Kidney (tissue), 14 donors: ENCODE measurements around the gene WDR81. TPM values are rescaled to one million over a fixed set of nuclear protein-coding genes. Genes with fewer than 3 reads are reported as not detected.
"Not testable (repeated sequence)": the region's sequence is repeated elsewhere in the genome, so short reads cannot be mapped to it uniquely, and the experiment has no call there.

Experiments
- DNase-seq, 5 donors: peaks; one replicate each; pipeline ENCODE4 v3.0.0-alpha.2; 2013 to 2020
- FAIRE-seq: peaks from 2 replicates; lab custom pipeline; 2012; peaks lifted over from hg19 to GRCh38; lab: Jason Lieb, UNC
- H3K27ac ChIP-seq, 2 donors: one replicate each; pipeline ENCODE4 v1.7.0; 2013; ENCODE audit warnings: low read depth in 2 of 2, low read length in 2 of 2, inconsistent platforms in 1 of 2
- H3K27me3 ChIP-seq: one replicate; pipeline ENCODE4 v1.7.1; 2013; ENCODE audit warnings: low read length, inconsistent platforms; ENCODE audit not compliant: control insufficient read depth, insufficient read depth
- H3K36me3 ChIP-seq, 3 donors: one replicate each; pipeline versions ENCODE4 v1.7.0 to v1.7.1; 2013; ENCODE audit warnings: low read length in 3 of 3, control low read depth in 1 of 3, inconsistent platforms in 1 of 3; ENCODE audit not compliant: insufficient read depth in 3 of 3, control insufficient read depth in 2 of 3
- H3K4me1 ChIP-seq, 3 donors: one replicate each; pipeline versions ENCODE4 v1.7.0 to v1.7.1; 2013; ENCODE audit warnings: low read length in 3 of 3, inconsistent platforms in 1 of 3, low read depth in 1 of 3; ENCODE audit not compliant: control insufficient read depth in 2 of 3, insufficient read depth in 2 of 3
- H3K4me3 ChIP-seq, 3 donors: one replicate each; pipeline versions ENCODE4 v1.7.0 to v1.8.1; 2013; ENCODE audit warnings: low read length in 3 of 3, control low read depth in 1 of 3, inconsistent platforms in 1 of 3
- H3K9ac ChIP-seq, 3 donors: one replicate each; pipeline versions ENCODE4 v1.7.0 to v1.7.1; 2013; ENCODE audit warnings: low read length in 3 of 3, control low read depth in 1 of 3, inconsistent platforms in 1 of 3
- H3K9me3 ChIP-seq, 3 donors: one replicate each; pipeline versions ENCODE4 v1.7.0 to v1.7.1; 2013; ENCODE audit warnings: low read length in 3 of 3, control low read depth in 1 of 3, inconsistent platforms in 1 of 3; ENCODE audit not compliant: control insufficient read depth in 2 of 3, insufficient read depth in 1 of 3
- CTCF ChIP-seq: IDR thresholded peaks from 3 replicates; pipeline ENCODE4 v1.5.1; 2012; ENCODE audit warnings: mild to moderate bottlenecking, moderate library complexity, borderline replicate concordance; ENCODE audit not compliant: insufficient read depth; ENCODE audit errors: extremely low read depth
- intact Hi-C: fragments of 100-400 bp; cut with DNase I; formaldehyde crosslinking; loops from one replicate; pipeline ENCODE4 v1.11.1; 2022
- polyA plus RNA-seq: library from polyadenylated mRNA; stranded (reverse); fragments of 350-450 nt; fragmentation: Illumina TruSeq; extraction: RNeasy Lipid Tissue Mini Kit (QIAGEN cat#74804); gene quantifications from one replicate; pipeline ENCODE4 v1.2.3, GENCODE V29; 2014; ENCODE audit warnings: low read depth, low replicate concordance; ENCODE audit not compliant: insufficient read depth
- total RNA-seq: library from RNA; stranded (reverse); fragmentation: NEBNext Ultra II Directional; extraction: Animal tissue kit (Norgen Biotek cat#: 25700); gene quantifications from one replicate; pipeline ENCODE4 v1.2.1, GENCODE V29; 2021
- donor health status: control.
- donor health status: control.
- donor health status: control.
- donor health status: control.
- donor health status: control.
- donor health status: DM: yes; HTN: yes; CAD: no.
- donor health status: Normal renal cell carcinoma (clear cell type).

WDR81 gene
- total and polyA plus RNA-seq, 2 donors from 2014 or later = 16.1 to 28.5 TPM

- peak in 3 of 5 donors; percentile 31 to 85 (median 68) for DNase-seq
- FAIRE-seq = no peak
- Histone ChIP-seq H3K27ac (peak overlapping the region; percentile 11 to 16), H3K9ac (no peak overlapping the region), H3K4me3 (no peak overlapping the region), H3K36me3 (no peaks in the 10 kb centered on the region), H3K27me3 (no peaks in the 10 kb centered on the region), H3K4me1 (peaks cover 0 to 6% (median 4%) of the 10 kb centered on the region in 3 donors), H3K9me3 (no peaks in the 10 kb centered on the region)
- no peak for TF ChIP-seq CTCF
- intact Hi-C loops = no loop called here
Observed at GRCh38 chr17:1764284-1764683, 39.8 kb downstream of the WDR81 start.

- not testable (repeated sequence) for FAIRE-seq, H3K9ac ChIP-seq
- H3K27ac ChIP-seq = peak overlapping the region in 1 of 2 donors; percentile 11
Observed at GRCh38 chr17:1764705-1765104, 40.2 kb downstream of the WDR81 start.

GRCh38 chr17:1765576-1765975, 41.1 kb downstream of the WDR81 start:
- FAIRE-seq = no peak
- Histone ChIP-seq H3K36me3 (no peaks in the 10 kb centered on the region), H3K27ac (no peak overlapping the region), H3K27me3 (no peaks in the 10 kb centered on the region), H3K9me3 (no peaks in the 10 kb centered on the region), H3K9ac (no peak overlapping the region), H3K4me3 (no peak overlapping the region), H3K4me1 (peaks cover 0 to 6% (median 4%) of the 10 kb centered on the region in 3 donors)
- intact Hi-C loops = no loop called here
- no peak for TF ChIP-seq CTCF
- no peak for DNase-seq

More at GRCh38 chr17:1764705-1765104, 40.2 kb downstream of the WDR81 start:
- intact Hi-C loops, H3K36me3 ChIP-seq, H3K9me3 ChIP-seq, DNase-seq, H3K27me3 ChIP-seq, H3K4me1 ChIP-seq, H3K4me3 ChIP-seq: not testable (repeated sequence)

GRCh38 chr17:1766382-1767135, 42.1 kb downstream of the WDR81 start:
- intact Hi-C loops = no loop called here
- DNase-seq (no peak), FAIRE-seq (no peak)
- no peaks in the 10 kb centered on the region for H3K9me3 ChIP-seq
- no peak overlapping the region for H3K9ac ChIP-seq
- H3K4me3 ChIP-seq = no peak overlapping the region
- H3K4me1 ChIP-seq = peaks cover 0 to 6% (median 4%) of the 10 kb centered on the region in 3 donors
- no peaks in the 10 kb centered on the region for H3K36me3 ChIP-seq
- TF ChIP-seq CTCF = no peak
- no peaks in the 10 kb centered on the region for H3K27me3 ChIP-seq
- no peak overlapping the region for H3K27ac ChIP-seq
